Parathyroid adenoma (tissue), 2 donors: ENCODE results near the gene TTC4.

Experiments
- H2AFZ ChIP-seq: fragments of 300-600 bp; sonication (generic); one replicate; pipeline ENCODE4 v1.7.0; 2017; ENCODE audit warnings: antibody characterized with exemption, mild to moderate bottlenecking
- H3K27ac ChIP-seq: fragments of 300-600 bp; sonication (generic); one replicate; pipeline ENCODE4 v1.7.0; 2017
- H3K27me3 ChIP-seq: fragments of 300-600 bp; sonication (generic); one replicate; pipeline ENCODE4 v1.7.0; 2017; ENCODE audit warnings: low read length; ENCODE audit not compliant: control insufficient read depth, insufficient read depth
- H3K36me3 ChIP-seq: fragments of 300-600 bp; sonication (generic); one replicate; pipeline ENCODE4 v1.7.0; 2017; ENCODE audit warnings: low read length; ENCODE audit not compliant: control insufficient read depth, insufficient read depth
- H3K4me1 ChIP-seq: fragments of 300-600 bp; sonication (generic); one replicate; pipeline ENCODE4 v1.7.0; 2017; ENCODE audit warnings: control low read depth
- H3K4me2 ChIP-seq: fragments of 300-600 bp; sonication (generic); one replicate; pipeline ENCODE4 v1.7.0; 2017; ENCODE audit warnings: low read length
- H3K4me3 ChIP-seq: fragments of 300-600 bp; sonication (generic); one replicate; pipeline ENCODE4 v1.7.0; 2017; ENCODE audit warnings: low read depth, low read length
- H3K79me2 ChIP-seq: fragments of 300-600 bp; sonication (generic); one replicate; pipeline ENCODE4 v1.7.0; 2017; ENCODE audit warnings: control low read depth
- H3K9ac ChIP-seq: fragments of 300-600 bp; sonication (generic); one replicate; pipeline ENCODE4 v1.7.0; 2017; ENCODE audit warnings: mild to moderate bottlenecking
- H3K9me3 ChIP-seq: fragments of 300-600 bp; sonication (generic); one replicate; pipeline ENCODE4 v1.7.0; 2017; ENCODE audit warnings: low read length; ENCODE audit not compliant: control insufficient read depth
- TF ChIP-seq, protein P1 (sequence below): fragments of 300-600 bp; sonication (generic); IDR thresholded peaks from one replicate; pipeline ENCODE4 v1.7.0; 2017; ENCODE audit warnings: antibody characterized with exemption, mild to moderate bottlenecking
- donor health status: primary hyperparathyroidism.

TTC4 gene

DNA sequence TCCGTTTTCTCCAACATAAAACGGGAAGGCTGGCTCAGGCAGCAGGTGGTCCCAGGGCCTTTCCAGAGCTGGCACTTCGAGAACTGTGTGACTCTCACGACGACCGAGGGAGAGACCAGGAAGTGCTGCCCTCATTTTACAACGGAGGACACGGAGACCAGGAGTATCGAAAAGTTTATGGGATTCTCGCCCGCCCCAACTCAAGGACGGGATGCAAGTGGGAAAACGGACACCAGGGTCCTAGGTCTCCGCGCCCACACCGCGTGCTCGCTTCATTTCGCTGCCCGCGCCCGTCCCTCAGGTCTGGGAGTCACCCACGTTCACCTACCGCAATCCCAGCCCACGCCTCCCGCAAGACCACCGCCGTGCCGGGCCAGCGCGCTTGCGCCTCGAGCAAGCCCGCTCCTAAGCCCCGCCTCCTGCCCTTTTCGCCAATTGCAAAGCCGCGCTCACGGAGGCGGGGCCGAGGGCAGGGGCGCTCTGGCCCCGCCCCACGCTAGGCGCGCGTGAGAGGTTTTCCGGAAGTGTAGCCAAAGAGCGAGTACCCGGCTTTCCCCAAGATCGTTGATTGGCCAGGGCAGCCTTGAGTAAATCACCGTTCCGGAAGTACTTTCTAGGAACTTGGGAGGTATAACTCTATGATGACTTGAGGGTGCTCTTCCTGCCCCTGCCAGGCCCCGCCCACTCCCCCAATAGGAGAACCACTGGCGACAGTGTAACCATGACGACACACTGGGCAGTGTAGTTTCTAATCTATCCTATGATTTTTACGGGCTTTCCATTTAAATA is 48.7 kb downstream of the TTC4 start, which contains the start of gene PARS2:
Gene PARS2 (minus strand): TSS at position 391 of the 789 bp plus-strand sequence. CDS start 5,362 bp downstream, outside the sequence.
- H3K9ac ChIP-seq: peak within 1 kb of the TSS; percentile 19
- no peaks in the 10 kb centered on the region for H3K9me3 ChIP-seq
- no peaks in the 10 kb centered on the region for H3K36me3 ChIP-seq
- TF ChIP-seq, protein P1, sequence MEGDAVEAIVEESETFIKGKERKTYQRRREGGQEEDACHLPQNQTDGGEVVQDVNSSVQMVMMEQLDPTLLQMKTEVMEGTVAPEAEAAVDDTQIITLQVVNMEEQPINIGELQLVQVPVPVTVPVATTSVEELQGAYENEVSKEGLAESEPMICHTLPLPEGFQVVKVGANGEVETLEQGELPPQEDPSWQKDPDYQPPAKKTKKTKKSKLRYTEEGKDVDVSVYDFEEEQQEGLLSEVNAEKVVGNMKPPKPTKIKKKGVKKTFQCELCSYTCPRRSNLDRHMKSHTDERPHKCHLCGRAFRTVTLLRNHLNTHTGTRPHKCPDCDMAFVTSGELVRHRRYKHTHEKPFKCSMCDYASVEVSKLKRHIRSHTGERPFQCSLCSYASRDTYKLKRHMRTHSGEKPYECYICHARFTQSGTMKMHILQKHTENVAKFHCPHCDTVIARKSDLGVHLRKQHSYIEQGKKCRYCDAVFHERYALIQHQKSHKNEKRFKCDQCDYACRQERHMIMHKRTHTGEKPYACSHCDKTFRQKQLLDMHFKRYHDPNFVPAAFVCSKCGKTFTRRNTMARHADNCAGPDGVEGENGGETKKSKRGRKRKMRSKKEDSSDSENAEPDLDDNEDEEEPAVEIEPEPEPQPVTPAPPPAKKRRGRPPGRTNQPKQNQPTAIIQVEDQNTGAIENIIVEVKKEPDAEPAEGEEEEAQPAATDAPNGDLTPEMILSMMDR: no peak
- peak within 1 kb of the TSS; percentile 84 for H2AFZ ChIP-seq
- H3K4me2 ChIP-seq: peak within 1 kb of the TSS; percentile 82
- no peaks in the 10 kb centered on the region for H3K27me3 ChIP-seq
- H3K4me1 ChIP-seq: peaks cover 8% of the 10 kb centered on the region
- H3K27ac ChIP-seq: peak within 1 kb of the TSS; percentile 67
- peaks cover 2% of the 10 kb centered on the region for H3K79me2 ChIP-seq
- H3K4me3 ChIP-seq: peak within 1 kb of the TSS; percentile 74

DNA sequence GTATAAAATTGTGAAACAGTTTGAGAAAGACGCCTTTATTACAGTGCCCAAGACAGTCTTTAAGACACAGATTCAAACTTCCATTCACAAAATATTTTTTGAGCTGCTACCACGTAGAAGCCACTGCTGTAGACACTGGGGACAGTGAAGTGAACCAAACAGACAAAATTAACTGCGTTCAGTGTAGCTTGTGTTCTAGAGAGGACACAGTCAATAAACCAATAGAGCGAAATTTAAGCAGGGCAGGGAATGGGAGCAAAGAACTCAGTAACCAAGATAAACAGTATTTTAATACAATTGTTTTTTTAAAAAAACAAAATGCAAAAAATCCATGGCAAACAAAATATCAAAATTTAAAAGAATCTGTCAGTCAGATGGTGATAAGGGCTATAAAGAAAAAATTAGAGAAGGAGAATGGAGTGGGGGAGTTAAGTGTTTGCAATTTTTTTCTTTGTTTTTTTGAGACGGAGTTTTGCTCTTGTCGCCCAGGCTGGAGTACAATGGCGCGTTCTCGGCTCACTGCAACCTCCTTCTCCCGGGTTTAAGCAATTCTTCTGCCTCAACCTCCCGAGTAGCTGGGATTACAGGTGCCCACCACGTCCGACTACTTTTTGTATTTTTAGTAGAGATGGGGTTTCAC is 49.4 kb downstream of the TTC4 start:
- H3K9me3 ChIP-seq: no peaks in the 10 kb centered on the region
- H3K4me1 ChIP-seq: peaks cover 8% of the 10 kb centered on the region
- no peaks in the 10 kb centered on the region for H3K36me3 ChIP-seq
- TF ChIP-seq, protein P1: no peak
- no peaks in the 10 kb centered on the region for H3K27me3 ChIP-seq
- peak overlapping the region; percentile 66 for H3K4me3 ChIP-seq
- H3K4me2 ChIP-seq: peak overlapping the region; percentile 71
- H3K79me2 ChIP-seq: peaks cover 2% of the 10 kb centered on the region
- peak overlapping the region; percentile 19 for H3K9ac ChIP-seq
- peak overlapping the region; percentile 67 for H3K27ac ChIP-seq
- H2AFZ ChIP-seq: peak overlapping the region; percentile 84

DNA sequence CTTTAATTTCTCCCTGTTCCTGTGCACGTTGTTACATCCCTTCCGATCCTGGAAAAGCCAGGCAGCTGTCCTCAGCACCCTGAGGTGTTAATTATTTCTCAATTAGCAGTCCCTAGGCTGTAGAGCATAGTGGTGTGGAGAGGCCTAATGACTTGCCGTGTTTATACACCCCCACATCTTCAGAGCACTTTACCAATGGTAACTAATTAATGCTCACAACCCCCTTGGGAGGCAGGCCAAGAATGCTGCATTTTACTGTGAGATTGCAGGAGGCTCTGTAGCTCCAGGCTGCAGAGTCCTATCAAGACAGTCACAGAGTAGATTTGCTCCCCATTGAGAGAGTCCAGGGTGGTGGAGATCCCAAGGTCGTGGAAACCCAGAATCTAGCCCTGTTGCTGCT is 51.1 kb downstream of the TTC4 start:
- Histone ChIP-seq H3K4me2 (no peak overlapping the region), H3K9me3 (no peaks in the 10 kb centered on the region), H2AFZ (no peak overlapping the region), H3K27ac (no peak overlapping the region), H3K36me3 (no peaks in the 10 kb centered on the region), H3K79me2 (peaks cover 2% of the 10 kb centered on the region), H3K4me1 (peaks cover 8% of the 10 kb centered on the region), H3K4me3 (no peak overlapping the region), H3K27me3 (no peaks in the 10 kb centered on the region), H3K9ac (no peak overlapping the region)
- TF ChIP-seq, protein P1: no peak

DNA sequence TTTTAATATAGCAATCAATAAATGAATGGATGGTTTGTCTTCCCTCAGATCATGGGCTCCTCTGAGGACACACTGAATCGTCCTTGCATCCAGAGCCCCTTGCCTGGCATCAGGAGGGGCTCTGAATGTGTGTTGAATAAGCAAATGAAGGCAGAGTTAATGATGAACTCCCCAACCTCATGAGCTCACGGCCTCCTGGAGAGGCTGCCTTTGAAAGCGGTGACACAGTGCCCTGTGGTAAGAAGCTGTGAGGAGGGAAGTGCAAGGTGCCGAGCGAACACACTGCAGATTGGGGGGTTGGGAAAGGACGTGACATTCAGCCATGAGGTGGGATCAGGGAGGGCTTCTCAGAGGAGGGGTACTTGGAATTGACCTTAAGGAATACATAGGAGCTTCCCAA is 51.9 kb downstream of the TTC4 start:
- no peaks in the 10 kb centered on the region for H3K9me3 ChIP-seq

More for the DNA sequence above, 51.9 kb downstream of the TTC4 start:
- TF ChIP-seq, protein P1: no peak
- Histone ChIP-seq H3K4me3 (no peak overlapping the region), H3K79me2 (peaks cover 2% of the 10 kb centered on the region), H3K27me3 (no peaks in the 10 kb centered on the region), H3K27ac (no peak overlapping the region), H3K4me2 (no peak overlapping the region), H3K9ac (no peak overlapping the region), H3K4me1 (peaks cover 8% of the 10 kb centered on the region), H2AFZ (no peak overlapping the region), H3K36me3 (no peaks in the 10 kb centered on the region)
